Ovary (tissue), 9 donors: ENCODE results near the gene ARHGEF37. TPM values are rescaled to one million over a fixed set of nuclear protein-coding genes. Genes with fewer than 3 reads are reported as not detected.

ENCODE experiments used
- DNase-seq, 5 donors: peaks; one replicate each; pipeline ENCODE4 v3.0.0-alpha.2; 2019 to 2020
- H3K27ac ChIP-seq, 2 donors: fragments of 200-600 bp; one replicate each; pipeline versions ENCODE4 v1.5.1 to v1.8.0; 2019 to 2022
- H3K27me3 ChIP-seq: fragments of 200-600 bp; one replicate; pipeline ENCODE4 v1.8.0; 2022
- H3K36me3 ChIP-seq: fragments of 200-600 bp; sonication (generic); one replicate; pipeline ENCODE4 v1.5.1; 2019
- H3K4me1 ChIP-seq: one replicate; pipeline ENCODE4 v1.8.1; 2013; ENCODE audit warnings: mild to moderate bottlenecking, moderate library complexity; ENCODE audit not compliant: insufficient read depth
- H3K4me3 ChIP-seq: fragments of 200-600 bp; sonication (generic); one replicate; pipeline ENCODE4 v1.5.1; 2017
- H3K9me3 ChIP-seq, 2 donors: fragments of 200-600 bp in 1 of 2; sonication (generic) in 1 of 2; one replicate each; pipeline versions ENCODE4 v1.5.1 to v1.8.1; 2013 to 2019; ENCODE audit warnings: mild to moderate bottlenecking in 1 of 2, moderate library complexity in 1 of 2
- CTCF ChIP-seq, 3 donors: fragments of 450-650 bp in 2 of 3; fragments of 200-600 bp in 1 of 3; IDR thresholded peaks; one replicate each; pipeline versions ENCODE4 v1.5.1 to v1.8.0; 2016 to 2022; ENCODE audit warnings: antibody characterized with exemption in 3 of 3, mild to moderate bottlenecking in 1 of 3
- EP300 ChIP-seq: sonication (generic); formaldehyde crosslinking; IDR thresholded peaks from one replicate; pipeline ENCODE4 v1.6.1; 2017; ENCODE audit warnings: antibody characterized with exemption
- POLR2A ChIP-seq: fragments of 450-650 bp; IDR thresholded peaks from one replicate; pipeline ENCODE4 v1.6.1; 2017; ENCODE audit warnings: antibody characterized with exemption, mild to moderate bottlenecking, moderate library complexity
- WGBS, 3 donors: extraction: QIAGEN DNeasy Blood & Tissue Kit in 1 of 3; methylation state at CpG; one replicate each; pipeline versions ENCODE4 v1.1.5 to v1.1.7; 2013 to 2017; 5-methylcytosine and 5-hydroxymethylcytosine counted together
- intact Hi-C, 4 donors: fragments of 100-400 bp; cut with DNase I; formaldehyde crosslinking; loops; one replicate each; pipeline versions ENCODE4 v1.11.0 to v1.15.1; 2022 to 2023
- polyA plus RNA-seq, 2 donors: library from polyadenylated mRNA; stranded (reverse); fragments of 200-250 nt in 1 of 2; fragments of 350-450 nt in 1 of 2; fragmentation: Illumina TruSeq in 1 of 2; extraction: RNeasy Lipid Tissue Mini Kit (QIAGEN cat#74804) in 1 of 2; gene quantifications; one replicate each; pipeline ENCODE4 v1.2.3, GENCODE V29; 2013 to 2014
- total RNA-seq, 7 donors: library from RNA; depleted of rRNA in 2 of 7; stranded (reverse); fragments of >200 nt in 2 of 7; fragmentation: NEBNext Ultra II Directional in 3 of 7; extraction: Animal tissue kit (Norgen Biotek cat#: 25700) in 3 of 7; gene quantifications; one replicate each; pipeline versions ENCODE4 v1.1.0 to v1.2.4, GENCODE V29; 2016 to 2023
- donor health status: DM: no; HTN: no; CAD: no; lungs with moderate emphysema.
- donor health status: DM: no; HTN: no; CAD: no.
- donor health status: Bipolar disorder and iron deficiency.
- donor health status: DM: yes; HTN: yes; CAD: no.
- donor health status: DM: no; HTN: no; CAD: no.
- donor health status: DM: yes; HTN: yes; CAD: no.

ARHGEF37 gene
- total and polyA plus RNA-seq, 9 donors, result 4.1 to 9.9 (median 6.2) TPM

GRCh38 chr5:149643781-149644180, 62.5 kb downstream of the ARHGEF37 start:
- intact Hi-C loops, result loop anchor here in 2 of 4 donors (5.0 to 10.0 kb wide), 2 partner anchors 89 to 331 kb away; partner anchors contain the start of gene PPARGC1B (in 1 of the 2)
- Histone ChIP-seq H3K9me3 (no peaks in the 10 kb centered on the region), H3K4me1 (peaks cover 15% of the 10 kb centered on the region), H3K4me3 (no peak overlapping the region), H3K36me3 (no peaks in the 10 kb centered on the region), H3K27ac (no peak overlapping the region), H3K27me3 (no peaks in the 10 kb centered on the region)
- TF ChIP-seq EP300 (no peak), CTCF (IDR thresholded peaks at IDR 0.05) (no peak), POLR2A (no peak)
- 75 to 87% (median 77%) methylated on average over 6 of the region's 6 CpGs for whole genome bisulfite sequencing, 3 donors
- no peak for DNase-seq

GRCh38 chr5:149644629-149645028, 63.3 kb downstream of the ARHGEF37 start:
- H3K4me1 ChIP-seq, result peaks cover 13% of the 10 kb centered on the region
- H3K27me3 ChIP-seq, result no peaks in the 10 kb centered on the region
- no peak for DNase-seq
- H3K36me3 ChIP-seq, result no peaks in the 10 kb centered on the region
- no peak for TF ChIP-seq POLR2A
- no peak for TF ChIP-seq CTCF (IDR thresholded peaks at IDR 0.05)
- no peak for TF ChIP-seq EP300
- H3K4me3 ChIP-seq, result no peak overlapping the region
- 84 to 88% (median 87%) methylated on average over 4 of the region's 4 CpGs for WGBS, 3 donors
- H3K9me3 ChIP-seq, result no peaks in the 10 kb centered on the region
- intact Hi-C loops, result loop anchor here in 2 of 4 donors (5.0 to 10.0 kb wide), 2 partner anchors 88 to 330 kb away; partner anchors contain the start of gene PPARGC1B (in 1 of the 2)
- no peak overlapping the region for H3K27ac ChIP-seq

- peaks cover 7% of the 10 kb centered on the region for H3K4me1 ChIP-seq
- no peak overlapping the region for H3K27ac ChIP-seq
- intact Hi-C loops, result loop anchor here in 1 of 4 donors (10.0 kb wide), 1 partner anchor 330 kb away; no protein-coding TSS in a partner anchor
- 75 to 80% (median 76%) methylated on average over 9 of the region's 9 CpGs for WGBS, 3 donors
- no peak for DNase-seq
- no peaks in the 10 kb centered on the region for H3K27me3 ChIP-seq
- H3K36me3 ChIP-seq, result no peaks in the 10 kb centered on the region
- H3K9me3 ChIP-seq, result no peaks in the 10 kb centered on the region
- H3K4me3 ChIP-seq, result no peak overlapping the region
- TF ChIP-seq POLR2A (no peak), CTCF (IDR thresholded peaks at IDR 0.05) (no peak)
Measured at GRCh38 chr5:149645236-149645635, 63.9 kb downstream of the ARHGEF37 start.

- DNase-seq, result no peak
- Histone ChIP-seq H3K4me3 (no peak overlapping the region), H3K4me1 (peaks cover 2% of the 10 kb centered on the region), H3K9me3 (no peaks in the 10 kb centered on the region), H3K27ac (no peak overlapping the region), H3K27me3 (no peaks in the 10 kb centered on the region), H3K36me3 (no peaks in the 10 kb centered on the region)
- 49 to 66% (median 53%) methylated on average over 5 of the region's 5 CpGs for WGBS, 3 donors
- TF ChIP-seq EP300, result no peak
- no peak for TF ChIP-seq POLR2A
- no peak for TF ChIP-seq CTCF (IDR thresholded peaks at IDR 0.05)
- intact Hi-C loops, result loop anchor here in 1 of 4 donors (10.0 kb wide), 1 partner anchor 329 kb away; no protein-coding TSS in a partner anchor
Measured at GRCh38 chr5:149645725-149646124, 64.4 kb downstream of the ARHGEF37 start.
